NOMO-1 (cell line): ENCODE data around the gene SFSWAP.

Experiments
- DNase-seq, 2 experiments: peaks; one replicate each; lab custom pipeline; 2025; ENCODE audit not compliant: unreplicated experiment in 2 of 2; lab: John Stamatoyannopoulos, UW

Gene SFSWAP

GRCh38 chr12:131783915-131784541, 73.1 kb downstream of the SFSWAP start:
- DNase-seq, result peak; percentile 79 to 84

- no peak for DNase-seq
Observed at GRCh38 chr12:131784909-131785762, 74.2 kb downstream of the SFSWAP start.

GRCh38 chr12:131785763-131786330, 75.0 kb downstream of the SFSWAP start:
- no peak for DNase-seq

- no peak for DNase-seq
Observed at GRCh38 chr12:131786331-131786730, 75.4 kb downstream of the SFSWAP start.

GRCh38 chr12:131787143-131787660, 76.3 kb downstream of the SFSWAP start:
- DNase-seq, result no peak

GRCh38 chr12:131788070-131788469, 77.2 kb downstream of the SFSWAP start:
- DNase-seq, result no peak

GRCh38 chr12:131789638-131790037, 78.7 kb downstream of the SFSWAP start:
- DNase-seq, result no peak

GRCh38 chr12:131793243-131794022, 82.5 kb downstream of the SFSWAP start:
- DNase-seq, result no peak

- no peak for DNase-seq
Observed at GRCh38 chr12:131794061-131794460, 83.2 kb downstream of the SFSWAP start.

GRCh38 chr12:131794573-131794972, 83.7 kb downstream of the SFSWAP start:
- no peak for DNase-seq

- DNase-seq, result no peak
Observed at GRCh38 chr12:131795064-131795463, 84.2 kb downstream of the SFSWAP start.

GRCh38 chr12:131795690-131796410, 85.0 kb downstream of the SFSWAP start:
- no peak for DNase-seq

GRCh38 chr12:131796411-131796736, 85.5 kb downstream of the SFSWAP start:
- no peak for DNase-seq

GRCh38 chr12:131796754-131797587, 86.1 kb downstream of the SFSWAP start:
- DNase-seq, result no peak

- no peak for DNase-seq
Observed at GRCh38 chr12:131797588-131797934, 86.7 kb downstream of the SFSWAP start.

- no peak for DNase-seq
Observed at GRCh38 chr12:131799195-131799594, 88.3 kb downstream of the SFSWAP start.

GRCh38 chr12:131799828-131800593, 89.1 kb downstream of the SFSWAP start:
- DNase-seq, result no peak

- DNase-seq, result no peak
Observed at GRCh38 chr12:131800594-131801135, 89.8 kb downstream of the SFSWAP start.
